ENCODE measurements around the gene TUSC7. TPM values are rescaled to one million over a fixed set of nuclear protein-coding genes. Genes with fewer than 3 reads are reported as not detected.

Gene TUSC7
- total RNA-seq, 2 experiments from 2014 or later, result not detected

DNA sequence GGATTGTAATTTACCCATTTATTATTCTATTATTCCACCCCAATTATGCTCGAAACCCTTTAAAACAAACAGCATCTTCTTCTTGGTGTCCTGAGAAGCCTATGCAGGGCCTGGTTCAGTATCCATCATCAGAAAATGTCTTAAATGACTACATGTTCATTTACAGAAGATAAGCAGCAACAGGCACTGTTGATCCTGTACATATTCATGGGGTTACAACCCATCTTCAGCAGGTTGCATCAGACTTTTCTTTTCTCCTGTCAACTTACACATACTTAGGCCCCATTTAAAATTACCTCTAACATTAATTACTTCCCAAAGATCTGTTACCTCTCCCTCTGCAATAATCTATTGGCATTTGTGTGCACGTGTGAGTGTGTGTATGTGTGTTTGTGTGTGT is 18.9 kb downstream of the TUSC7 start:
- Mint-ChIP-seq H3K27me3 (no peaks in the 10 kb centered on the region), H3K27ac (no peak overlapping the region)
- POLR2A ChIA-PET, result no interaction called here

DNA sequence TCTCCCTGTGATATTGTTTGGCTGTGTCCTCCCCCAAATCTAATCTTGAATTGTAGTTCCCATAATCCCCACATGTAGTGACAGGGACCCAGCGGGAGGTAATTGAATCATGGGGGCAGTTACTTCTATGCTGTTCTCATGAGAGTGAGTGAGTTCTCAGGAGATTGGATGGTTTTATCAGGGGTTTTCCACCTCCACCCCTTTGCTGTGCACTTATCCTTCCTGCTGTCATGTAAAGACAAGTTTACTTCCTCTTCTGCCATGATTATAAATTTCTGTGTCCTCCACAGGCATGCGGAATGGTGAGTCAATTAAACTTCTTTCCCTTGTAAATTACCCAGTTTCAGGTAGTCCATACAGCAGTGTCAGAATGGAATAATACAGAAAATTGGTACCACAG is 24.7 kb downstream of the TUSC7 start:
- Mint-ChIP-seq H3K27me3 (no peaks in the 10 kb centered on the region), H3K36me3 (ENCODE audit: low read depth) (no peaks in the 10 kb centered on the region), H3K27ac (no peak overlapping the region), H3K4me3 (no peak overlapping the region), H3K4me1 (no peaks in the 10 kb centered on the region), H3K9me3 (peaks cover 7% of the 10 kb centered on the region)
- DNase-seq, result no peak
- ChIA-PET POLR2A (no interaction called here), CTCF (no interaction called here)

More for the DNA sequence above, 18.9 kb downstream of the TUSC7 start:
- no peaks in the 10 kb centered on the region for H3K36me3 Mint-ChIP-seq (ENCODE audit: low read depth)
- no peak overlapping the region for H3K4me3 Mint-ChIP-seq
- no peaks in the 10 kb centered on the region for H3K4me1 Mint-ChIP-seq
- DNase-seq, result no peak
- H3K9me3 Mint-ChIP-seq, result no peaks in the 10 kb centered on the region
- CTCF ChIA-PET, result no interaction called here

DNA sequence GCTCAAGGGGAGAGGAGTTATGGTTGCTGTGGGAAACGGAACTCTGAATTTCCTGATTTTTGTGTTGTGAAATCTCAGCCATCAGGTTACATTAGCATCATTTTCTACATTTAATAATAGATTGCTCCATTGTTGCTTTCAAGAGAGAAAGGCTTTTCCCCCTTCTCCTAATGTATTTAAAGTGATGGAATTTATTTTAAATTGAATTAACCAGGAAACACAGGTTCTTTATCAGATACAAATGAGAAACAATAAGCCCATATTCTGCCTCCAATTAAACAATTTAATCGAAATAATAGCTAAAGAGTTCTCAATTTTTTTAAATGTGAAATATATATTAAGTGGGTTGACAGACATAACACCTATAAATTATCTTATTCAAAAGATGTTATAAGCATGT is 30.1 kb downstream of the TUSC7 start:
- no peak overlapping the region for H3K4me3 Mint-ChIP-seq
- H3K4me1 Mint-ChIP-seq, result no peaks in the 10 kb centered on the region
- POLR2A ChIA-PET, result no interaction called here
- no peaks in the 10 kb centered on the region for H3K27me3 Mint-ChIP-seq
- no peak overlapping the region for H3K27ac Mint-ChIP-seq
- DNase-seq, result no peak
- no peaks in the 10 kb centered on the region for H3K36me3 Mint-ChIP-seq (ENCODE audit: low read depth)
- CTCF ChIA-PET, result no interaction called here
- peaks cover 7% of the 10 kb centered on the region for H3K9me3 Mint-ChIP-seq

DNA sequence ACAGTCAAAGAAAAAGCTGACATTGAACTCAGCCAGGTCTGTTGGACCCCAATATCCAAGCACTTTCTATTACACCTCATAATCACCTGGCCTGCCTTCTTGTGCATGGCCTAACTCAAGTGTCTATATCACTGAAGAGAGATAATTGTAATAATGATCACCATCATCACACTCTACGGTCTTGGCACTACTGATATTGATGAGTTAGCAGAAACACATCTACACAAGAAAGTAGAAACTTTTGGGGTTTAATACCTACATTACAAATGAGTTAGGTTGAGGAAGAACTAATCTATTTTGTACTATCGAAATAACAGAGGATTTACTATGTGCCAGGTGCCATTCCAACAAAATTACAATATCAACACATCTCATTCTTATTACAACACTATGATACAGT is 30.7 kb downstream of the TUSC7 start:
- Mint-ChIP-seq H3K27ac (no peak overlapping the region), H3K27me3 (no peaks in the 10 kb centered on the region), H3K4me3 (no peak overlapping the region), H3K36me3 (ENCODE audit: low read depth) (no peaks in the 10 kb centered on the region), H3K4me1 (no peaks in the 10 kb centered on the region), H3K9me3 (peaks cover 7% of the 10 kb centered on the region)
- POLR2A ChIA-PET, result no interaction called here
- CTCF ChIA-PET, result no interaction called here
- no peak for DNase-seq

DNA sequence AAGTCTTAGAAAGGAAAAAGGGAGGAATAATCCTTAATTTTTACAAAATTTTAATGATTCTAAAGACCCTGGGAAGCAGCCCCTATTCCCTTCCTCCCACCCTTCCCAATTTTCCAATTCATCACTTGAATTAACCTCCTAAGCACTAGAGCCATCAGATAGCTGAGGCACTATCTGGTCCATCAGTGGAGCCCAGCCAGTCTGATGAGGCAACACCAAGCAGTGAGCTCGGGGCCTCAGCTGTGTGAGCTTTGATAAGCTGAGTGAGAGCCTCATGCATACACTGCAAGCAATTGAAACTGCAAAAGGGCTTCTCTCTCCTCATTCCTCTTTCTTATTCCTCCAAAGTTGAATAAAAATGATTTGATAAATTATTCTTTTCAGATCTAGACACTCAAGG is 31.9 kb downstream of the TUSC7 start:
- Mint-ChIP-seq H3K4me1 (no peaks in the 10 kb centered on the region), H3K36me3 (ENCODE audit: low read depth) (no peaks in the 10 kb centered on the region), H3K27me3 (no peaks in the 10 kb centered on the region), H3K9me3 (peaks cover 3% of the 10 kb centered on the region), H3K4me3 (no peak overlapping the region), H3K27ac (no peak overlapping the region)
- POLR2A ChIA-PET, result no interaction called here
- CTCF ChIA-PET, result no interaction called here
- no peak for DNase-seq

DNA sequence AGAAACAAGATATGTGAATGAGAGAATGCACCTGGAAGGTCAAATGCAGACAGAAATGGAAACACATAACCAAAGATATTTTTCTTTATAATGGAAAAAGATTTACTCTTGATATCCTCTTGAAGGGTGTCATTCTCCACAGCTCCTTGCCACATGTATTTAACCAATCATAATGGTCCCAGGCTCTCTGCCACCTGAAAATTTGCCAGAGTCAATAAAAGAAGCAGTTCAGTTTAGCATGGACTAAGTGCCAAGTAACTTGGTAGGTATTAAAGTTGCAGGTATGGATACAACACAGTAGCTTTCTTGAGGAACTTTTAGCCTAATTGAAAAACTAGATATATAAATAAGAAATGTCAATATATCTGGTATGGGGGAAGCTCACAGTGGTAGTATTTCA is 33.5 kb downstream of the TUSC7 start:
- Mint-ChIP-seq H3K4me3 (no peak overlapping the region), H3K4me1 (no peaks in the 10 kb centered on the region), H3K27me3 (no peaks in the 10 kb centered on the region), H3K9me3 (peaks cover 2% of the 10 kb centered on the region), H3K36me3 (ENCODE audit: low read depth) (no peaks in the 10 kb centered on the region), H3K27ac (no peak overlapping the region)
- ChIA-PET CTCF (no interaction called here), POLR2A (no interaction called here)
- no peak for DNase-seq

DNA sequence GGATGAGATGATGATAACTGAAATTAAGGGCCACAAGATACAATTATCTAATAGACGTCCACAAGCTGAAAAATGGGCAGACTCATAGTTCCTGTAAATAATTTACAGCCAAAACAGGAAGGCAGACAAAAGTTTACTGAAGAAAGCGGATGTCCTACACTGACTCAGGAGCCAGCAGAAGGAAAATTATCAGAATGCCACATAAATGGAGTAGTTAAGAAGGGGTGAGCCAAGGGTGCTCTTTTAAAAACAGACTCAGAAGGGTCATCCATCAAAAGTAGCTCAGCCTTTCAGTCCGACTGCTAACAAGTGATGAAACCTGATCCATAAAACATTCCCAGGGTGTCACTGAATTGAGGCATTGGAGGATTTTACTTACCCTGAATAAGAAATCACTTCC is 39.8 kb downstream of the TUSC7 start:
- ChIA-PET CTCF (interaction anchor here (1.3 kb wide), 1 partner anchor 9 kb away, joined by 8 read pairs; no protein-coding TSS in a partner anchor), POLR2A (no interaction called here)
- no peaks in the 10 kb centered on the region for H3K27me3 Mint-ChIP-seq
- no peaks in the 10 kb centered on the region for H3K36me3 Mint-ChIP-seq (ENCODE audit: low read depth)
- no peaks in the 10 kb centered on the region for H3K4me1 Mint-ChIP-seq
- H3K9me3 Mint-ChIP-seq, result peaks cover 2% of the 10 kb centered on the region
- no peak for DNase-seq
- no peak overlapping the region for H3K4me3 Mint-ChIP-seq
- H3K27ac Mint-ChIP-seq, result no peak overlapping the region

DNA sequence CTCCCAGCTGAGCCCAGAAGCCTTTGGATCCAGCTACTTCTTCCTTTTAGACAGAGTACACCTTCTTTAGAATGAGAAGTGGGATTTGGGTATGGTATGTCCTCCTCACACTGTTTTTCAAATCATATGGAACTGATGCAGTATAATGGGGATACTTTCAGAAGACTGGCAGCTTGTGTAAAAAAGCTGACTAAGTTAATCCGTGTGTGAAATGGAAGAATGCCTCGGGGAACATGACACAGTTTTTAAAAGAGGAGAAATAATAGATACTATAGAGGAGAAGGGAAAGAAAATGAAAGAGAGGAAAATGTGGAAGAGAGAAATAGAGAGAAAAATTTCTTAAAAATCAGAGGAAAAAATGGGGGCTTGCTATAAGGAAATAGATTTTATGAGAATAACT is 47.7 kb downstream of the TUSC7 start:
- Mint-ChIP-seq H3K4me3 (no peak overlapping the region), H3K36me3 (ENCODE audit: low read depth) (no peaks in the 10 kb centered on the region), H3K9me3 (no peaks in the 10 kb centered on the region), H3K4me1 (no peaks in the 10 kb centered on the region), H3K27me3 (no peaks in the 10 kb centered on the region), H3K27ac (no peak overlapping the region)
- DNase-seq, result no peak
- ChIA-PET POLR2A (no interaction called here), CTCF (interaction anchor here (1.1 kb wide), 1 partner anchor 14 kb away, joined by 5 read pairs; no protein-coding TSS in a partner anchor)

DNA sequence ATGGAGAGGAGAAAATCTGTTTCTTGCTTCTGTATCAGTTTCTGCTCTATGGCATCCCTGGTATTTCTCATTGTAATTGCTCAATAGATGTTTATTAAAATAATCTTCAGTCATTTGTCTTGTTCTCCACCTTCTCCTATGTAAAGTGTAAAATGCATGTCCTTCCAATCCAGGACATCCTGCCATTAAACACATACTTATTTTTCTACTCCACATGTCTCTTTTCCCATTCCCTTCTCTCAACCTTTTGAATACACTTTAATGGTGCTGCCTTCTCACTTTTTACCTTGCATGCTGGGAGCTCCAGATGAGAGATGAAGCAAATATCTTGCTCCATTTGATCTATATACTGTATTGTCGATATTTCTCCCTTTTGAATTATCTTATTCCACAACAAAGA is 49.7 kb downstream of the TUSC7 start:
- Mint-ChIP-seq H3K27me3 (no peaks in the 10 kb centered on the region), H3K9me3 (no peaks in the 10 kb centered on the region), H3K4me3 (no peak overlapping the region), H3K36me3 (ENCODE audit: low read depth) (no peaks in the 10 kb centered on the region), H3K27ac (no peak overlapping the region), H3K4me1 (no peaks in the 10 kb centered on the region)
- POLR2A ChIA-PET, result no interaction called here
- CTCF ChIA-PET, result interaction anchor here (1.7 kb wide), 1 partner anchor 9 kb away, joined by 8 read pairs; no protein-coding TSS in a partner anchor
- no peak for DNase-seq

All from activated CD4-positive, alpha-beta memory T cell treated with anti-CD3 and anti-CD28 coated beads, Interleukin-2, amount 10 ng/mL, durations not matched to agents 7 days and 5 days (primary cell).